GM19452 (cell line): Measurements from ENCODE around the gene ALDH16A1.
"Not testable (repeated sequence)": the region's sequence is repeated elsewhere in the genome, so short reads cannot be mapped to it uniquely, and the experiment has no call there.

Experiments used
- ATAC-seq: cut with Tn5 transposase; IDR thresholded peaks from one replicate; pipeline ENCODE4 v1.9.1; 2021; ENCODE audit not compliant: unreplicated experiment

The ALDH16A1 gene

GRCh38 chr19:49439836-49440235 lies 13.2 kb upstream of the ALDH16A1 start:
- ATAC-seq, result no peak

- ATAC-seq, result no peak
Measured at GRCh38 chr19:49440439-49441209, 12.4 kb upstream of the ALDH16A1 start.

GRCh38 chr19:49441210-49441959 lies 11.6 kb upstream of the ALDH16A1 start, which contains the start of gene SLC17A7:
TSS of gene SLC17A7 (minus strand) at chr19:49441527. CDS start at chr19:49441379, 148 bp downstream.
- ATAC-seq, result no peak

GRCh38 chr19:49441960-49442350 lies 11.1 kb upstream of the ALDH16A1 start:
- ATAC-seq, result no peak

GRCh38 chr19:49442354-49442753 lies 10.7 kb upstream of the ALDH16A1 start:
- ATAC-seq, result no peak

GRCh38 chr19:49442771-49443365 lies 10.2 kb upstream of the ALDH16A1 start:
- no peak for ATAC-seq

- peak; percentile 71 for ATAC-seq
Measured at GRCh38 chr19:49443366-49444099, 9.5 kb upstream of the ALDH16A1 start.

- ATAC-seq, result not testable (repeated sequence)
Measured at GRCh38 chr19:49444100-49444700, 8.8 kb upstream of the ALDH16A1 start.

- ATAC-seq, result no peak
Measured at GRCh38 chr19:49445997-49446396, 7.0 kb upstream of the ALDH16A1 start.

- ATAC-seq, result no peak
Measured at GRCh38 chr19:49447485-49448431, 5.3 kb upstream of the ALDH16A1 start.

GRCh38 chr19:49448432-49448786 lies 4.6 kb upstream of the ALDH16A1 start:
- ATAC-seq, result no peak

- no peak for ATAC-seq
Measured at GRCh38 chr19:49450405-49450804, 2.6 kb upstream of the ALDH16A1 start.

- peak; percentile 54 for ATAC-seq
Measured at GRCh38 chr19:49451430-49452181, 1.4 kb upstream of the ALDH16A1 start, which contains the start of gene PIH1D1. TSS of gene PIH1D1 (minus strand) at chr19:49451814. CDS start at chr19:49451574, 240 bp downstream.

GRCh38 chr19:49453757-49454240 lies 774 bp downstream of the ALDH16A1 start:
- no peak for ATAC-seq

- no peak for ATAC-seq
Measured at GRCh38 chr19:49455773-49456172, 2.7 kb downstream of the ALDH16A1 start.

GRCh38 chr19:49456326-49456725 lies 3.3 kb downstream of the ALDH16A1 start:
- no peak for ATAC-seq

- no peak for ATAC-seq
Measured at GRCh38 chr19:49458567-49458903, 5.5 kb downstream of the ALDH16A1 start.

GRCh38 chr19:49459388-49459787 lies 6.4 kb downstream of the ALDH16A1 start:
- ATAC-seq, result no peak

GRCh38 chr19:49461130-49461529 lies 8.1 kb downstream of the ALDH16A1 start:
- not testable (repeated sequence) for ATAC-seq
